ENCODE data around the gene CPED1. TPM values are rescaled to one million over a fixed set of nuclear protein-coding genes. Genes with fewer than 3 reads are reported as not detected.
A peak's percentile ranks its signal among the peaks of the same experiment; 100 is the strongest.
"Not testable (repeated sequence)": the region's sequence is repeated elsewhere in the genome, so short reads cannot be mapped to it uniquely, and the experiment has no call there.

CPED1 gene
- total RNA-seq, 1 donor from 2014 or later: 1.5 TPM

DNA sequence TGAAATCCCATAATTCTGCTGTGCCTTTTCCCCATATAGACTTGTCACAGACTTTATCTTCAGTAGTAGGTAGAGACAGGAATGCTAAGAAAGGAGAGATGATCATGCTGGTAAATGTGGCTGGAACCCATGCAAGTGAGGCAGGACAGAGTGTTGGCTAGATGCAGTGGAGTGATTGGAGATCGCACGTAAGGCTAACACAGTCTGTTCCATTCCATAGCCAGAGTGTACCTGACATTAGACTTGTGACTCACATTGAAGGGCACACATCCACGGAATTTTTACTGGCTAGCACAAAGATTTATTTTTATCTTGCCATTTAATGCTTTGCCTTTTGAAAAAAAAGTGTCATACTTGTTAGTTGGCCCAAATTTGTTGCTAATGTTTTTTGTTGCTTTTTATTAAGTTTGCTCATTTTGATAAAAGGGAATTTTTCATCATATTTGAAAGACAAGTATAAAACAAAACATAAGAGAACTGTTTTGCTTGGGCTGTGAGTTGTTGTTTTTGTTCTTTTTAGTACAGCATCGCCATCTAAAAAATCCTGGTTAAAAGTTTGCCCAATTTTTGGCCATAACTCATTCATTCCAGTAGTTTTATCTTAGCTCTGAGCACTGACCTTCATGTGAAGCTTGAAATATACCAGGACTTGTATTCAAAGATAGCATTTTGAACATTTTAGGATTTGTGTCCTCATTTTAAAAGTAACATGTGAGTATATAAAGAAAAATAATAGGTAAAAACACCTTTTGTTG is 81.0 kb downstream of the CPED1 start:
- no peak for DNase-seq (ENCODE audit: low read depth, low spot score)

DNA sequence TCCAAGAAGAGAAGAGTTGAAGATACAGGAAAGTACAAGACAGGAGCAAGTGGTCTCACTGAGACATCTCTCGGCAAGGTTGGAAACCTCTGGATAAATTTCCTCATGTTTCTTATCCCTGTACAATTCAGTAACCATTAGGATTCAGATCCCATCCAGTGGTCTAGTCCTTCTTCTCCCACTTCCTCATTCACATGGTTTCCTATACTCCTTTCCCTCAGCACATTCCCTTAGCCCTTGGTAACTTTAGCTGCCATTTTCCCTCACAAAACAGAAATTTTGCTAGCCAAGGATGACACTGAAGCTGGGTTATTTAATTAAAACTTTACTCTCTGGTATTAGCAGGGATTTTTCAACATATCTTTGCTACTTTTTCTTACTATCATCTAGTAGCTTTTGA is 82.6 kb downstream of the CPED1 start:
- no peak for DNase-seq (ENCODE audit: low read depth, low spot score)

GRCh38 chr7:121071662-121072061 is 83.2 kb downstream of the CPED1 start:
- no peak for DNase-seq (ENCODE audit: low read depth, low spot score)

DNA sequence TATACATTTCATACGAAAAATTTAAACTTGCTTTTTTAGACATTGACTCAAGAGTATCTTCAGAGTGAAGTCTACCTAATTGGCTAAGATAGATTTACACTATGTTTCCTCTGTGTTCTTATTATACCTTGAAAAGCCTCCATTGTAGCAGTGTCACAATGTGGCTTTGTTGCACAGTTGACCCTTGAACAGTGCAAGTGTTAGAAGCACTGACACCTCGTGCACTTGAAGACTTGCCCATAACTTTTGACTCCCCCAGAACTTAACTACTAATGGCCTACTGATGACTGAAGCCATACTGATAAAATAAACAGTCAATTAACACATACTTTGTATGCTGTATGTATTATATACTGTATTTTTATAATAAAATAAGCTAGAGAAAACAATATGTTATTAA is 84.3 kb downstream of the CPED1 start:
- no peak for DNase-seq (ENCODE audit: low read depth, low spot score)

DNA sequence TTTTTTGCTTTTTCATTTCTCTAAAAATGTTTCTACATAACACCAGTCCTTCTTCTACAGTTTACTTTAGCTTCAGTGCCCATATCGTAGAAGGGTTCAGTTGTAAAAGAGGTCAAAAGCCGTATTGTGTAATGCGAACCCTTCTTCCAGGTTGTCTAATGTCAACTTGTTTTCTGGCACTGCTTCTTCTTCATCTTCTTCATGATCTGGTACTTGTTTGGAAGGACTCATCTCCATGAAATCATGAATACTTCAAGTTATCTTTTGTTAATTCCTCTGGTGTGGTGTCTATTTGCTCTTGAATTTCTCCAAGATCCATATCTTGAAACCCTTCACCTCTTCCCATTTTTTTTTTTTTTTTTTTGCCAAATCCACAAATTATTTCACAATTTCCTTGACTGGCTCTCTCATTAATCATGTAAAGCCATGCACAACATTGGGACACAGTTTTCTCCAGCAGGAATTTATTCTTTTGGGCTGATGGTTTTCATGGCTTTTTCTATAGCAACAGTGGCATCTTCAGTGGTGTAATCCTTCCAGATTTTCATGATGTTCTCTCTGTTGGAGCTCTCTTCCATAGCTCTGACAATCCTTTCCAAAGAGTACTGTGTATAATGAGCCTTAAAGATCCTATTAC is 85.1 kb downstream of the CPED1 start:
- no peak for DNase-seq (ENCODE audit: low read depth, low spot score)

GRCh38 chr7:121075424-121075841 is 86.9 kb downstream of the CPED1 start:
- not testable (repeated sequence) for DNase-seq (ENCODE audit: low read depth, low spot score)

GRCh38 chr7:121075952-121076349 is 87.4 kb downstream of the CPED1 start:
- no peak for DNase-seq (ENCODE audit: low read depth, low spot score)

DNA sequence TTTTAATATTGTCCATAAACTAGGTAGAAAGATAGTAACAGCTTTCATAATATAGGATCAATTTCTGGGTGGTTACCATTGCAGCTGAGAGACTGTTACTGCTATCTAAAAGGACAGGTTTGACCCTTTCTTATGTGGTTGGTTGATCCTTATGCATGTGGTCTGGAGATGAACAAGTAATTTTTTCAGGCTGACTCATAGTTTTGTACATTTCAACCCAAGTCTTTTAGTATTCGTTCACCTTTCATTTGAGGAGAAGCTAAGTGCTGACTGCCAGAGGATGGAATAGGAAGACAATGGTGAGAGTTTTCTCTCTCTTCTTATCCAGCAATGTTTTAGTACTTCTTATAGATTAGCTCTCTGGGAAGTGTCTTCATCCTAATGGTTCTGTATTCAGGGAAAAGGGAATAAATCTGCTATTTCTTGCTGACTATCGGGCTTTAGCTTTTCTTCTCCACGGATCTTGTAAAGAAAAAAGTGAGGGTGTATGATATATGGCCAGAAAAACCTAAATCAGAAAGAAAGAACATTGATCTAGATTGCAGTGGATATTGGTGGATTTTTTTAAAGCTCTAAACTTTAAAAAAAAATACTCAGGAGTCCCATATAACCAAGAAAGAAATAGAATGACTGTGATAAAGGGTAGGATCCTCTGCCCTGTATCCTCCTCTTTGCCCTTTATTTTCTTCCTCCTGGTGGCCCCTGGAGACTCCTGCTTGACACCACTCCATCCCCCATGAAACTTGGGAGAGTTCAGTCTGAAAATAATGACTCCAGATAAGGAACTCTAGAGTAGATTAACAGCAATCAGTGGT is 88.0 kb downstream of the CPED1 start:
- no peak for DNase-seq (ENCODE audit: low read depth, low spot score)

DNA sequence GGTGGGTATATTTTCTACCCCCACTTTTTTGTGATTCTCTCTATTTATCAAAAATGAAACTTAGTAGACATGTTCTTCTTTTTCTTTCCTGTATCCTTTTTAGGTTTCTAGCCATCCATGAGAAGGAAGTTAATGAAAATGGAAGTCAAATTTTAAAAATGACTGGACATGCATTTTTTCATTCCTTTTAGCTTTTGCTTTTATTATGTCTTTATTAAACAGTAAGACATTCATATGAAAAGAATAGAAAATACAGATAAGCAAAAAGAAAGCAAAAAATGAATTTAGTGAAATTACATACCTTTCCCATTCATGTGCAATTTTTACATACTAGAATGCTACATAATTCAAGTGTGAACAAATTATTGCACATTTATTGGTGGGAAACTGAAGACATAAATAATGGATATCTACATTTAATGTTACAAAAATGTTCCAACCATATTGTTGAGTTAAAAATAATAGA is 88.7 kb downstream of the CPED1 start:
- no peak for DNase-seq (ENCODE audit: low read depth, low spot score)

DNA sequence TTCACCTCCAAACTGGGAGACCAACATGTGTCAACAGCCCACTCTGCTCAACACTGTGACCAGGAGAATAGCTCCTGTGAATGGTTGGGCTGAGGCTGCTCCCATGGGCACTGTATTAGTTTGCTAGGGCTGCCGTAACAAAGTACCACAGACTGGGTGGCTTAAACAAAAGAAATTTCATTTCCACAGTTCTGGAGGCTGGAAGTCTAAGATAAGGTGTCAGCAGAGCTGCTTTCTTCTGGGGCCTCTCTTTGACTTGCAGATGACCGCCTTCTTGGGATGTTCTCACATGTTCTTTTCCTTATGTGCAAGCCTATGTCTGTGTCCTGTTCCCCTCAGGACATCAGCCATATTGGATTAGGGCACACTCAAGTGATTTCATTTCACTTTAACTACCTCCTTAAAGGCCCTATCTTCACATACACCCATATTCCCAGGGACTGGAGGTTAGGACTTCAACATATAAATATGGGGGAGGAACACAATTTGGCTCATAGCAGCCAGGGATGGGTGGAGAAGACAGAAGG is 90.3 kb downstream of the CPED1 start:
- DNase-seq (ENCODE audit: low read depth, low spot score): no peak

GRCh38 chr7:121079425-121080169 is 91.1 kb downstream of the CPED1 start:
- DNase-seq (ENCODE audit: low read depth, low spot score): no peak

DNA sequence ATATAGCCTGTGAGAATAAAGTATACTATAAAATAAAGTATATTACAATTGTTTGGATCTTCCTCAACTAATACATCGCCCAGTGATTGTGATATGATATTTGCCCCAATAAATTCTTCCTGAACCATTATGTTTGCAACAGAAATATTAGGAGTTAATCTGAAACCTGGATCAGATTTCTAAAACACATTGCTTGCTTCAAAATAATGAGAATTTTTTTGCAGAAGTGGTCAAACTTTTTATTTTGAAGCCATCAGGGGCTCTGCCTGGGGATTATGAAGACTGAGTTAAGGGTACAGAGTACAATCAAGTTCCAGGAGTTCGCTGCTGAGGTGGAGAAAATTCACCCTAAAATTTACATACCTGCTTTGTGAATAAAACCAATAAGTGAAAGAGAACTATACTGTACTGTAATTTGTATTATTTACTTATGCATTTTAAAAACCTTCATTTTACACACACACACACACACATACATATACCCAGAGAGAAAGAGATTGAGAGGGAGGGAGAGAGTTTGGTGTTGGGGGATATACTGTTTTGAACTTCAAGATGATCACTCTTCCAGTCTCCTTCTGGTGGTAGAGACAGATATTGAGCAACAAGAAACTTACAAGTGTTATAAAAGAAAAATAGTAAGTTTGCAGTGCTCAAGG is 91.9 kb downstream of the CPED1 start:
- DNase-seq (ENCODE audit: low read depth, low spot score): no peak

GRCh38 chr7:121080913-121081326 is 92.4 kb downstream of the CPED1 start:
- DNase-seq (ENCODE audit: low read depth, low spot score): no peak

GRCh38 chr7:121081327-121081936 is 92.9 kb downstream of the CPED1 start:
- peak; percentile 11 for DNase-seq (ENCODE audit: low read depth, low spot score)

DNA sequence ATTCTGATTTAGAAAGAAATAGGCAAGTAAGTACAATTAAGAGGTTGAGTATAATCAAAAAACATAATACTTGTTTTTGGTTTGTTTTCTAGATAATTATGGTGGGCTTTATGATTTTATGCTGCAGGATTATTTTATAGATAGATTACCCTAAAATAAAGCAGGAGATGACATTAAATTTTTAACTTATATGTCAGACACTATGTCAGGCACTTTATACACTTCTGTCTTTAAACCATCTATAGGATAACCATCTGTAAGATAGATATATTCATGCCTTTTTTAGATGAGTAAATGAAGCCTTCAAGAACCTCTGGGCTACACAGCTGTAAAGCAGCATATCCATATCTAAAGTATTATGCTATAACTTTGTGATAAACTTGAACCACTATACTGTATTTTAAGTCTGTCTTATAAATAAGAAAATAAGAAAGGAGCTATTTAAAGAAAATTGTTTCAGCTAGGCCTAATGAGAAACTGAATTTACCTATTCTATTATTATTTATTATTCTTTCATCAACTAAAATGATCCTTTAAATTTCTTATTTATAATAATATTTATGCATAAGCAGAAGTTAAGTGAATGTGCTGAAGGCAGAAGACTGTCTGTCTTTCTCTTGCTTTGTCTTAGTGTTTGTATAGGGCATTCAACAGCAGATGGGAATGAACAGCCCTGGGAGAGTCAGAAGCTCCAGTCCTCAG is 94.0 kb downstream of the CPED1 start:
- DNase-seq (ENCODE audit: low read depth, low spot score): no peak

DNA sequence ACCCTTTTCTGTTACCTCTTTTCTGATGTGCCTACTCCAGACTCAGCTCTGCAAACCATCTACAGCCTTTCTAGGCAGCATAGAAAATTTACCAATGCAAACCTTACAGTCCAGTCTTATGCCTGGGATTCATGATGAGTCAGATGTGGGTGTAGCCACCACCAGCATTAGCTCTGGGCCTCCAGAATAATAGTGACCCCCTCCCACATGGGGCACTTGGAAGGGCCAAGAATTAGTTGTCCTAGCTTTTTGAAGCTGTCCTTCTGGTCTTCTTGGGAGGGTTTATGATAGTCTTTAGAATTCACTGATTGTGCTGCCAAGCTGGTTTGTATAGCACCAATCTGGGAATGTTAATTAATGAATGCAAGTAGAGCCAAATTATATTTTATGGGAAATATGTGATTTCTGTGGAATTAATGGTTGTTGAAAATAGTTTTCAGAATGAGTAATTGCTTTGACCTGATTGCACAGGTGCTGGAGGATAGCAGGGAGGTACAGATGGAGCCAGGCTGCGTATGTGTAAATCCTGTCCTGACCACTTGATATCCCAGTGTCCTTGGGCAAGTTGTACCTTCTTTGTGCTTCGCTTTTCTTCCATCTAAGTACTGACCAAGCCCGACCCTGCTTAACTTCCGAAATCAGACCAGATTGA is 94.8 kb downstream of the CPED1 start:
- DNase-seq (ENCODE audit: low read depth, low spot score): no peak

DNA sequence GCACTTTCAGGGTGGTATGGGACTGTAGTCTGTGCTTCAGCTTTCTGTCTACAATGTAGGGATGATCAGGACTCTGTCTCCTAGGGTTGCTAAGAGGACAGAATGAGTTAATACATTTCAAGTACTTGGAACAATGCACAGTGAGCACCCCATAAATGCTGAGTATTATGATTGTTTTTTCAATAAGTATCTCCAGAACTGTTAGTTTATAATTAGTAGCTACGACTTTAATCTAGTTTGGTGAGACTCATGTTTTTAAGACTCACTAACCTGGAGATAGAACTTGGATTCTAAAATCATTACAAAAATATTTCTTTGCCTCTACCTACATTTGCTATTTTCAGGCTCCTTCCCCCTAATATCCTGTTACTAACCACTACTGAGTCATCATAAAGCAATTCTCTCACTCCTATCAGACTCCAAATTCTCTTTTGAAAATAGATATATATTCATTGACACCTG is 95.3 kb downstream of the CPED1 start:
- DNase-seq (ENCODE audit: low read depth, low spot score): no peak

GRCh38 chr7:121084256-121084655 is 95.7 kb downstream of the CPED1 start:
- no peak for DNase-seq (ENCODE audit: low read depth, low spot score)

- DNase-seq (ENCODE audit: low read depth, low spot score): peak; percentile 37
Observed at GRCh38 chr7:121084748-121085336, 96.3 kb downstream of the CPED1 start.

All from pulmonary artery endothelial cell (primary cell).